ENCODE data around the gene SAMSN1.

DNA sequence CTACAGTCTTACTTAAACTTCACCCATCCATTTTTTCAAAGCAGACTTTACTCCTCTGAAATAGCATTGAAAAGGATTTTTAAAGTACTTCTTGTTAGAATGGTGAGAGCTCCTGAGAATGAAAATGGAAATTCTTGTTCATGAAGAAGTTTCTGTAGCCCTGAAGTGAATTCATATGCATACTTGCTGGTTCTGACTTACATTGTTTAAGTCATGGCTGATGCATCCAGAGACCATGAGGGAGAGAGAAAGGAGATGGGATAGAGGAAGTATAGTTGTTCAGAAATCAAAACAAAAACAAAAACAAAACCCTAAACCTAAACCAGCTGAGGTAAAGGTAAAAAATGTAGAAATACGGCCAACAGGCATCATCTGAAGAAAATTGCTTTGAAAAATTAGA lies 27.1 kb upstream of the SAMSN1 start:
- TF ChIP-seq, protein P1, sequence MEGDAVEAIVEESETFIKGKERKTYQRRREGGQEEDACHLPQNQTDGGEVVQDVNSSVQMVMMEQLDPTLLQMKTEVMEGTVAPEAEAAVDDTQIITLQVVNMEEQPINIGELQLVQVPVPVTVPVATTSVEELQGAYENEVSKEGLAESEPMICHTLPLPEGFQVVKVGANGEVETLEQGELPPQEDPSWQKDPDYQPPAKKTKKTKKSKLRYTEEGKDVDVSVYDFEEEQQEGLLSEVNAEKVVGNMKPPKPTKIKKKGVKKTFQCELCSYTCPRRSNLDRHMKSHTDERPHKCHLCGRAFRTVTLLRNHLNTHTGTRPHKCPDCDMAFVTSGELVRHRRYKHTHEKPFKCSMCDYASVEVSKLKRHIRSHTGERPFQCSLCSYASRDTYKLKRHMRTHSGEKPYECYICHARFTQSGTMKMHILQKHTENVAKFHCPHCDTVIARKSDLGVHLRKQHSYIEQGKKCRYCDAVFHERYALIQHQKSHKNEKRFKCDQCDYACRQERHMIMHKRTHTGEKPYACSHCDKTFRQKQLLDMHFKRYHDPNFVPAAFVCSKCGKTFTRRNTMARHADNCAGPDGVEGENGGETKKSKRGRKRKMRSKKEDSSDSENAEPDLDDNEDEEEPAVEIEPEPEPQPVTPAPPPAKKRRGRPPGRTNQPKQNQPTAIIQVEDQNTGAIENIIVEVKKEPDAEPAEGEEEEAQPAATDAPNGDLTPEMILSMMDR (IDR thresholded peaks at IDR 0.05): no peak
- TF ChIP-seq EP300 (IDR thresholded peaks at IDR 0.05) (no peak), POLR2A (IDR thresholded peaks at IDR 0.05) (no peak)

Data from suprapubic skin (tissue), 3 donors.